ENCODE data around the gene NAA30.

The NAA30 gene

DNA sequence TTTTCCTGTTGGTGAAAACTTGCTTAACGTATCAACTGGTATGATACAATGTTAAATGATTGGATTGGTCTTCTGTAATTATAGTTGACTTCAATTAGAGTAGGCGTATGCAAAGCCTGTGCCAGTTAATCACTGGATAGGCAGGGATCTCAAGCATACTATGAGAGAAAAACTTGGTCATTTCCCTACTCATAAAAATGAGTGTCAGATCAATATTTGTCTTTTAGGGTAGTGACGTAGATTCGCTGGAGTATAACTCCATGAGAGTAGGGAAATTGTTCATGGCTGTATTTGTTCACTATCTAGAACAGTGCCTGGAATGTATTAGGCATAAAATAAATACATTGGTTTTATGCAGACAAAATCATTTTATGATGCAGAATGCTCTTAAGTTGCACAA, 28.6 kb downstream of the NAA30 start:
- ChIA-PET CTCF (interaction anchor here (0.6 kb wide), 1 partner anchor 37 kb away, joined by 3 read pairs; no protein-coding TSS in a partner anchor), POLR2A (no interaction called here)
- DNase-seq (ENCODE audit: extremely low spot score), result no peak
- TF ChIP-seq TARDBP (IDR thresholded peaks at IDR 0.05) (no peak), ARNT (IDR thresholded peaks at IDR 0.05) (no peak), FOXA1 (IDR thresholded peaks at IDR 0.05) (no peak), CTBP1 (IDR thresholded peaks at IDR 0.05; ENCODE audit: borderline replicate concordance) (no peak), LEF1 (IDR thresholded peaks at IDR 0.05; ENCODE audit: borderline replicate concordance) (no peak), NFRKB (IDR thresholded peaks at IDR 0.05) (no peak), ZNF384 (IDR thresholded peaks at IDR 0.05) (no peak), SUZ12 (IDR thresholded peaks at IDR 0.05) (no peak), SP1 (IDR thresholded peaks at IDR 0.05) (no peak), FOXK2 (IDR thresholded peaks at IDR 0.05) (no peak), FOXM1 (IDR thresholded peaks at IDR 0.05; ENCODE audit: borderline replicate concordance) (no peak), L3MBTL2 (conservative IDR thresholded peaks at IDR 0.05) (no peak)
- TF ChIP-seq, protein P1, sequence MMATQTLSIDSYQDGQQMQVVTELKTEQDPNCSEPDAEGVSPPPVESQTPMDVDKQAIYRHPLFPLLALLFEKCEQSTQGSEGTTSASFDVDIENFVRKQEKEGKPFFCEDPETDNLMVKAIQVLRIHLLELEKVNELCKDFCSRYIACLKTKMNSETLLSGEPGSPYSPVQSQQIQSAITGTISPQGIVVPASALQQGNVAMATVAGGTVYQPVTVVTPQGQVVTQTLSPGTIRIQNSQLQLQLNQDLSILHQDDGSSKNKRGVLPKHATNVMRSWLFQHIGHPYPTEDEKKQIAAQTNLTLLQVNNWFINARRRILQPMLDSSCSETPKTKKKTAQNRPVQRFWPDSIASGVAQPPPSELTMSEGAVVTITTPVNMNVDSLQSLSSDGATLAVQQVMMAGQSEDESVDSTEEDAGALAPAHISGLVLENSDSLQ (IDR thresholded peaks at IDR 0.05), result no peak

DNA sequence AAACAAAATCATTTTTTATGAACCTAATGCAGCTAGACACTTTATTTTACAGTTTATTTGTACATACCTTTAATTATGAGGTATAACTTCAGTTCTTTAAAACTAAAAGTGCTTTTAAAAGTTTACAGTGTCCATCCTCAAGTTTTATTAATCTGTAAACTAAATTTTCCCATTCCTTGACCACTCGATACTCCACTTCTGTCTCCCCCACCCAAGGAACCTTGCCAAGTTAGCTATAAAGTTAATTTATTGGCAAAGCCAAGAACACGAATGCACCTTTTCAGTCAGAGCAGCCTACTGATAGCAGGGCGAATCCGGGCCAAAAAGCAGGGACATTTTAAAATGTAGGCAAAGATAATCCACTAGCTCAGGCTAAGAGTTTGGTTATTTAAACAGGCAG, 29.6 kb downstream of the NAA30 start:
- ChIA-PET CTCF (no interaction called here), POLR2A (no interaction called here)
- TF ChIP-seq, protein P1 (IDR thresholded peaks at IDR 0.05), result peak; percentile 52
- TF ChIP-seq FOXM1 (IDR thresholded peaks at IDR 0.05; ENCODE audit: borderline replicate concordance) (no peak), LEF1 (IDR thresholded peaks at IDR 0.05; ENCODE audit: borderline replicate concordance) (no peak), ELF4 (IDR thresholded peaks at IDR 0.05) (no peak), L3MBTL2 (conservative IDR thresholded peaks at IDR 0.05) (no peak), TARDBP (IDR thresholded peaks at IDR 0.05) (no peak)
- no peak for DNase-seq (ENCODE audit: extremely low spot score)

DNA sequence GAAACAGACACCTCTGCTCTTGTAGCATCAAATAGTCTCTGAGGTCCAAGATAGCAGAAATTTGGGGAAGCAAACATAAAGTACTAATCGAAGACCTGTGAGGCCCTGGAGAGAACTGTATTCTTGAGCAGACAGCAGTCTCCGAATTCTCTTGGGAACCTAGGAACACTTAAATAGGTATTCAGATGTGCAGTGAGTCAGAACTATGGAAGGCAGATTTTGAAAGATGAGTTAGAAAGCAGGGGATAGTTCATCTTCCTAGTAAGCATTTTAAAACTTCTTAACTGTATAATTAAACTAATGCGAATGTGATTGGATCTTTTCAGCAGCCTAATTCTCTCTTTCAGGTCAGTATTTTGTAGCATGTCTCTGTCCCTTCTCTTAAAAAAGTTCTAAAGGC, 30.6 kb downstream of the NAA30 start:
- no peak for DNase-seq (ENCODE audit: extremely low spot score)
- ChIA-PET CTCF (no interaction called here), POLR2A (no interaction called here)
- TF ChIP-seq ARNT (IDR thresholded peaks at IDR 0.05), result no peak
- no peak for TF ChIP-seq CTBP1 (IDR thresholded peaks at IDR 0.05; ENCODE audit: borderline replicate concordance)
- TF ChIP-seq, protein P1 (IDR thresholded peaks at IDR 0.05), result no peak
- no peak for TF ChIP-seq L3MBTL2 (conservative IDR thresholded peaks at IDR 0.05)
- TF ChIP-seq NFRKB (IDR thresholded peaks at IDR 0.05), result no peak
- no peak for TF ChIP-seq ELF4 (IDR thresholded peaks at IDR 0.05)
- no peak for TF ChIP-seq FOXK2 (IDR thresholded peaks at IDR 0.05)
- TF ChIP-seq SP1 (IDR thresholded peaks at IDR 0.05), result no peak
- TF ChIP-seq SUZ12 (IDR thresholded peaks at IDR 0.05), result no peak

DNA sequence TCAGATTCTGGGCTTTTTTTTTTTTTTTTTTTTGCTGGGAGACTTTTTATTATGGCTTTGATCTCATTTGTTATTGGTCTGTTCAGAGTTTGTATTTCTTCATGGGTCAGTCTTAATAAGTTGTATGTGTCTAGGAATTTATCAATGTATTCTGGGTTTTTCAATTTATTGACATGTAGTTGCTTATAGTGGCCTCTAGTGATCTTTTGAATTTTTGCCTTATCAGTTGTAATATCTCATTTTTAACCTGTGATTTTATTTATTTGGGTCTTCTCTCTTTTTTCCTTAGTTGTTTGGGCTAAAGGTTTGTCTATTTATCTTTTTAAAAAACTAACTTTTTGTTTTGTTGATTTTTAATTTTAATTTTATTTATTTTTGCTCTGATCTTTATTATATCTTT, 45.5 kb downstream of the NAA30 start:
- CTCF ChIA-PET, result no interaction called here
- no peak for DNase-seq (ENCODE audit: extremely low spot score)
- POLR2A ChIA-PET, result no interaction called here
- TF ChIP-seq FOXK2 (IDR thresholded peaks at IDR 0.05) (no peak), SP1 (IDR thresholded peaks at IDR 0.05) (no peak), ARNT (IDR thresholded peaks at IDR 0.05) (no peak), NFRKB (IDR thresholded peaks at IDR 0.05) (no peak), HDGF (IDR thresholded peaks at IDR 0.05; ENCODE audit: borderline replicate concordance) (no peak), LEF1 (IDR thresholded peaks at IDR 0.05; ENCODE audit: borderline replicate concordance) (no peak), BHLHE40 (IDR thresholded peaks at IDR 0.05; ENCODE audit: borderline replicate concordance) (no peak), CTBP1 (IDR thresholded peaks at IDR 0.05; ENCODE audit: borderline replicate concordance) (no peak), FOXA1 (IDR thresholded peaks at IDR 0.05) (no peak), ELF4 (IDR thresholded peaks at IDR 0.05) (no peak), FOXM1 (IDR thresholded peaks at IDR 0.05; ENCODE audit: borderline replicate concordance) (no peak), ZNF384 (IDR thresholded peaks at IDR 0.05) (no peak), TARDBP (IDR thresholded peaks at IDR 0.05) (no peak), L3MBTL2 (conservative IDR thresholded peaks at IDR 0.05) (no peak), SUZ12 (IDR thresholded peaks at IDR 0.05) (no peak)
- TF ChIP-seq, protein P1 (IDR thresholded peaks at IDR 0.05), result no peak

DNA sequence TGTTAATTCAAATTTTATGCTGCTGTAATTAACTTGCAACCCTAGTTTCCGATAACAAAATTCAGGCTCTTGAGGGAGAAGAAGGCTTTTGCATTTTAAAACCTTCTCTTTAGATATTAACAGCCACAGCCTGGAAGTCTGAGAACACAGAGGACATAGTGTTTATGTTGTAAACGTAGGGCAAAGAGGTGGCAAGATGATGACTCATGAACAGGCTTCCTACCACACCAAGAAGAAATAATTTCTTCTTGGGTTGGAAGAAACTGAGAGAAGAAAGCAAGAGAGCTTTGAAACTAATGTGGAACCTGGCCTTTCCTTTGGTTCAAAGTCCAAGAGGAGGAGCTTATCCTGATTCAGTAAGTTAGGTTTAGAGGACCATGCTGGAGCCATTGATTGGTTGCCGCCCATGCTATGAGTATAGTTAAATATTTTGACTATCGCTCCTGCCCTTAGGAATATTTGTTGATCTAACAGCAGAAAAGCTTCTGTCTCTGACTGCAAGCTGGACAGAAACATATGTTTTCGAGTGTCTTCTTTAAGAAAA, 71.5 kb downstream of the NAA30 start:
- CTCF ChIA-PET, result interaction anchor here (0.5 to 0.6 kb wide), 2 partner anchors 16 to 37 kb away, joined by 3 read pairs; no protein-coding TSS in a partner anchor
- DNase-seq (ENCODE audit: extremely low spot score), result no peak
- POLR2A ChIA-PET, result no interaction called here
- TF ChIP-seq SUZ12 (IDR thresholded peaks at IDR 0.05) (no peak), HDGF (IDR thresholded peaks at IDR 0.05; ENCODE audit: borderline replicate concordance) (no peak), FOXM1 (IDR thresholded peaks at IDR 0.05; ENCODE audit: borderline replicate concordance) (no peak), ZNF384 (IDR thresholded peaks at IDR 0.05) (no peak)

DNA sequence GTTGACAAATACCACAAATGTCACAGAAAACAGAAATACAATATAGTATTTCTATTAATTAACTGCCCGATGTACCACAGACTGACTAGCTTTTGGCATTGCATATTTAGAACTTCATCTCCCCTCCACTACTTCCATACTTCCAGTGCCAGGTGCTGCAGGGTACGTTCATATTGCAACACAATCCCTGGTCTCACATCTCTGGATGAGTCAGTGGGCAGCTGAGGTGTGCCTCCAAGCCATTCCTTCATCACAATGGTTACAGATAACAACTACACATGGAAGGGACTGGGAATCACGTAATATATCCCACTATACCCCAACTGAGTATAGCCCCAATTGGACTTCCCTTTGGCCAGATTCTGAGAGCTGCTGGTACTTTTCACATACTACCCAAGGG, 72.2 kb downstream of the NAA30 start:
- POLR2A ChIA-PET, result no interaction called here
- DNase-seq (ENCODE audit: extremely low spot score), result no peak
- CTCF ChIA-PET, result interaction anchor here (0.5 to 0.6 kb wide), 2 partner anchors 15 to 38 kb away, joined by 3 read pairs; no protein-coding TSS in a partner anchor
- TF ChIP-seq FOXK2 (IDR thresholded peaks at IDR 0.05) (no peak), BHLHE40 (IDR thresholded peaks at IDR 0.05; ENCODE audit: borderline replicate concordance) (no peak), HDGF (IDR thresholded peaks at IDR 0.05; ENCODE audit: borderline replicate concordance) (no peak), SUZ12 (IDR thresholded peaks at IDR 0.05) (no peak), ELF4 (IDR thresholded peaks at IDR 0.05) (no peak), FOXM1 (IDR thresholded peaks at IDR 0.05; ENCODE audit: borderline replicate concordance) (no peak)
